Measurements from ENCODE around the gene SCOC. TPM values are rescaled to one million over a fixed set of nuclear protein-coding genes. Genes with fewer than 3 reads are reported as not detected.
A peak's percentile ranks its signal among the peaks of the same experiment; 100 is the strongest.

SCOC gene
- total RNA-seq, 2 donors from 2014 or later, result 8.7 to 9.7 TPM

GRCh38 chr4:140346136-140346535, 27.3 kb upstream of the SCOC start:
- H3K4me1 Mint-ChIP-seq, result peaks cover 4% of the 10 kb centered on the region
- ATAC-seq (no peak), DNase-seq (no peak)
- peaks cover 54% of the 10 kb centered on the region for H3K27me3 Mint-ChIP-seq
- H3K4me3 Mint-ChIP-seq, result no peak overlapping the region
- H3K9me3 ChIP-seq (ENCODE audit: control insufficient read depth, low read length, poor library complexity, severe bottlenecking), result no peaks in the 10 kb centered on the region
- H3K36me3 Mint-ChIP-seq (ENCODE audit: low read depth), result peaks cover 2% of the 10 kb centered on the region
- H3K27ac Mint-ChIP-seq, result no peak overlapping the region

DNA sequence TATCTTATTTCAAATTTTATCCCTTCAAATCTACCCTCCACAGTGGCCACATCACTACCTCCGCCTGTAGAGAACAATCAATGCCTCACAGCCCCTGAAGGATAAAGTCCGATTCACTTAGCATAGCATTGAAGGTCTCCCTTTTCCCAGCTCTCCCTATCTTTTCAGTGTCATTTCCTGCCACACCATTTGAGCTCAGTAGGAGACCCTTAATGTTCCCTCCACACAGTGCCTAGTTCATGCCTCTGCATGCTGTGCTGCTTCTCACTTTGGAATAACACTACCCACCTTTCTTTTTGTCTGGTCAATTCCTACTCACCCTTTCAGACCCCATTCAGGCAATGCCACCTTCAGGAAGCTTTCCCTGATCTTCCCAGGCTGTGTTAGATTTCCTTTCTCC, 23.6 kb upstream of the SCOC start:
- no peak for DNase-seq
- Mint-ChIP-seq H3K4me1 (peaks cover 6% of the 10 kb centered on the region), H3K27me3 (peaks cover 40% of the 10 kb centered on the region), H3K27ac (no peak overlapping the region), H3K36me3 (ENCODE audit: low read depth) (peaks cover 2% of the 10 kb centered on the region), H3K4me3 (no peak overlapping the region)
- ATAC-seq, result no peak
- no peaks in the 10 kb centered on the region for H3K9me3 ChIP-seq (ENCODE audit: control insufficient read depth, low read length, poor library complexity, severe bottlenecking)

DNA sequence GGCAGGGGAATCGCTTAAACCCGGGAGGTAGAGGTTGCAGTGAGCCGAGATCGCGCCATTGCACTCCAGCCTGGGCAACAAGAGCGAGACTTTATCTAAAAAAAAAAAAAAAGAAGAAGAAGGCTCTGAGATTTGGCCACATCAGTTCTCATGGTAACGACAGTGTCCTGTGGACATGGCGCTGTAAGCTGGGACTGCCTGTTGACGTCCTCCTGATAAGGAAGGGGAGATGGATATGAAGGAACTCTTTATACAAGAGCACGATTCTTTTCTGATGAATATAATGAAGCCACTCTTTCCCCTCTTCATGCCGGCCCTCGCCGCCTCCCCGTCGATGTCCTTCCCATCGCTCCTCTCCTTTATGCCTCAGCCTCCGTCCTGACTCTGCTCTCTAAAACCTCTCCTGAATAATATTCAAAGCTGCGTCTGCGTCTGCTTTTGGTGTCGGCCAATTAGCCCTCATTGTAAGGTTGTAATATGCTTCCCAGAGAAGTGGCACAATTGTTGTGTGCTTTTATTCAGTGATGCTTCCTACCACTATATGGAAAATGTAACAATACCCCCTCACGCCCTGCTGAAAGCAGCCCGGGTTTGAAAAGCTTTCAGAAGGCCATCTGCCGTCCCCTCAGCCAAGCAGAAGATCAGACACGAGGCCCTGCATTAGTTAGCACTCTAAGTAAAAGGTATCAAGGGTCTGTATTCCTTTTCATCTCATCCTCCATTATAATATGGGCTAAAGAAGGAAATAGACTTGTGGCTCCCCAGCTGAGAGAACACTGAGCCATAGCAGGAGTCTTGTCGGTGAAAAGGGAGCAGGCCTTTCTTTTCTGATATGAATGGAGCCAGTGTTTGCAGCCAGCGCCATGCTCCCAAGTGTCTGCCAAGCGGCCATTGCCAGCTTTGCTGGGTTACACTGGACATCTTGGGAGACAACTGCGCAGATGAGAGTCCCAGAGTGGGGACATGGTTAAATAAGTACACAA, 22.1 kb upstream of the SCOC start:
- peaks cover 34% of the 10 kb centered on the region for H3K27me3 Mint-ChIP-seq
- peaks cover 6% of the 10 kb centered on the region for H3K4me1 Mint-ChIP-seq
- peaks cover 2% of the 10 kb centered on the region for H3K36me3 Mint-ChIP-seq (ENCODE audit: low read depth)
- no peak for DNase-seq
- no peak overlapping the region for H3K27ac Mint-ChIP-seq
- no peak overlapping the region for H3K4me3 Mint-ChIP-seq
- no peak for ATAC-seq
- no peaks in the 10 kb centered on the region for H3K9me3 ChIP-seq (ENCODE audit: control insufficient read depth, low read length, poor library complexity, severe bottlenecking)

DNA sequence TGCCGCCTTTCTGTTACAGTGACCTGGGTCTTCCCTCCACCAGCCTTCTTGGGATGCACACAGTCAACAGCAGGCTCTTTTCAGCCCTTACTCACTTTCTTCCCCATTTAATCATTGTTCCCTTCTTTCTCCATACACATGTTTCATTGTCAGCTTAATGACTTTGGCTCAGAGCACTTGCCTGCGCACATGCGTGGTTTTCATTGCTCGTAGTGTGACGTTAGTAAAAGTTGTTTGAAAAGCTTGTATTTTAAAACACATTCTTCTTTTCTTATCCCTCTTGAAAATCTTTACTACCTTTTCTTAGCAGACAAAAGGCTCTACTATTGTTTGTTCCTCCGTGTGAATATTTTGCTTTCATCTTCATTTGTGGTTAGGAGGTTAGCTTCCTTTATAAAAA, 19.7 kb upstream of the SCOC start:
- peaks cover 34% of the 10 kb centered on the region for H3K27me3 Mint-ChIP-seq
- peaks cover 4% of the 10 kb centered on the region for H3K36me3 Mint-ChIP-seq (ENCODE audit: low read depth)
- H3K27ac Mint-ChIP-seq, result peak overlapping the region; percentile 43
- ATAC-seq (no peak), DNase-seq (no peak)
- no peak overlapping the region for H3K4me3 Mint-ChIP-seq
- H3K4me1 Mint-ChIP-seq, result peaks cover 6% of the 10 kb centered on the region
- H3K9me3 ChIP-seq (ENCODE audit: control insufficient read depth, low read length, poor library complexity, severe bottlenecking), result no peaks in the 10 kb centered on the region

DNA sequence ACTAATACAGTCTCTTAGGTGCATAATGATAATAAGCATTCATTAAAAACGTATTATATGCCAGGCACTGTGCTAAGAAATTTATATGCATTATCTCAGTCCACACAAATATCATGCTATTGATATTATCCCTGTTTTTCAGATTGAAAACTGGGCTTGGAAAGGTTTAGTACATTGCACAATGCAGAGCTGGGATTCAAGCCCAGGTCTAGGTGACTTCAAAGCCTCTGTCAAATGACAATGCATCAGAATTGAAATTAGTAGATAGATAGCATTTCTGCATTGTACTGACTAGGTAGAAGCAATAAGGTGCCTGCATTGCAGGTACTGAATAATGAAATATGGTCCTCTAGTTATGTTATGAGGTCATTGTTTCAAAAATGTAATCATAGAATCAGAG, 18.2 kb upstream of the SCOC start:
- DNase-seq (no peak), ATAC-seq (no peak)
- H3K4me1 Mint-ChIP-seq, result peaks cover 9% of the 10 kb centered on the region
- peaks cover 2% of the 10 kb centered on the region for H3K36me3 Mint-ChIP-seq (ENCODE audit: low read depth)
- no peak overlapping the region for H3K4me3 Mint-ChIP-seq
- no peaks in the 10 kb centered on the region for H3K9me3 ChIP-seq (ENCODE audit: control insufficient read depth, low read length, poor library complexity, severe bottlenecking)
- no peak overlapping the region for H3K27ac Mint-ChIP-seq
- H3K27me3 Mint-ChIP-seq, result peaks cover 19% of the 10 kb centered on the region

- no peaks in the 10 kb centered on the region for H3K9me3 ChIP-seq (ENCODE audit: control insufficient read depth, low read length, poor library complexity, severe bottlenecking)
- no peak overlapping the region for H3K27ac Mint-ChIP-seq
- H3K27me3 Mint-ChIP-seq, result peaks cover 16% of the 10 kb centered on the region
- H3K36me3 Mint-ChIP-seq (ENCODE audit: low read depth), result peaks cover 2% of the 10 kb centered on the region
- ATAC-seq (no peak), DNase-seq (no peak)
- no peak overlapping the region for H3K4me3 Mint-ChIP-seq
- peaks cover 9% of the 10 kb centered on the region for H3K4me1 Mint-ChIP-seq
Measured at GRCh38 chr4:140357868-140358267, 15.6 kb upstream of the SCOC start.

DNA sequence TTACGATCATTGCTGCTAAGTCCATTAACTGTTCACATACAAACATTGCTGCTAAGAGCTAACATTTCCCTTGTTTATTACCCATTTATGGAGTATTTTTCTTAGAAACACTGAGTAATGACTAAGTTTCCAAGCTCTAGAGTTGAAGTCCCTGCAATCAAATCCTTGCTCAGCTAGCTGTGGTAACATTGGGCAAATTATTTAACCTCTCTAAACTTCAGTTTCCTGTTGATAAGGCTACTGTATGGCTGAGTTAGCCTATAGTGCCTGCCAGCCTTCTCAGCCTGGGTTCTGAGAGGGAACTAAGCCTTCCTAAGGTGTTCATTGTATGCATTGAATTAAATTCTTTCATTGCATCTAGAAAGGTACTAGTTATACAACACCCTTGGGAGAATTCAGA, 15.2 kb upstream of the SCOC start:
- H3K4me3 Mint-ChIP-seq, result no peak overlapping the region
- H3K36me3 Mint-ChIP-seq (ENCODE audit: low read depth), result peaks cover 2% of the 10 kb centered on the region
- ATAC-seq, result no peak
- peaks cover 9% of the 10 kb centered on the region for H3K4me1 Mint-ChIP-seq
- no peak for DNase-seq
- H3K27ac Mint-ChIP-seq, result no peak overlapping the region
- H3K27me3 Mint-ChIP-seq, result peaks cover 16% of the 10 kb centered on the region
- H3K9me3 ChIP-seq (ENCODE audit: control insufficient read depth, low read length, poor library complexity, severe bottlenecking), result no peaks in the 10 kb centered on the region

GRCh38 chr4:140359562-140360427, 13.7 kb upstream of the SCOC start:
- H3K4me3 Mint-ChIP-seq, result no peak overlapping the region
- ATAC-seq, result peak; percentile 96
- peaks cover 3% of the 10 kb centered on the region for H3K4me1 Mint-ChIP-seq
- DNase-seq, result peak; percentile 46 to 68 (median 47)
- peaks cover 2% of the 10 kb centered on the region for H3K36me3 Mint-ChIP-seq (ENCODE audit: low read depth)
- peaks cover 16% of the 10 kb centered on the region for H3K27me3 Mint-ChIP-seq
- no peak overlapping the region for H3K27ac Mint-ChIP-seq
- H3K9me3 ChIP-seq (ENCODE audit: control insufficient read depth, low read length, poor library complexity, severe bottlenecking), result no peaks in the 10 kb centered on the region

- ATAC-seq (no peak), DNase-seq (no peak)
- no peaks in the 10 kb centered on the region for H3K9me3 ChIP-seq (ENCODE audit: control insufficient read depth, low read length, poor library complexity, severe bottlenecking)
- Mint-ChIP-seq H3K36me3 (ENCODE audit: low read depth) (peaks cover 2% of the 10 kb centered on the region), H3K4me3 (no peak overlapping the region), H3K27ac (no peak overlapping the region), H3K4me1 (peaks cover 3% of the 10 kb centered on the region), H3K27me3 (peaks cover 16% of the 10 kb centered on the region)
Measured at GRCh38 chr4:140361099-140361498, 12.3 kb upstream of the SCOC start.

DNA sequence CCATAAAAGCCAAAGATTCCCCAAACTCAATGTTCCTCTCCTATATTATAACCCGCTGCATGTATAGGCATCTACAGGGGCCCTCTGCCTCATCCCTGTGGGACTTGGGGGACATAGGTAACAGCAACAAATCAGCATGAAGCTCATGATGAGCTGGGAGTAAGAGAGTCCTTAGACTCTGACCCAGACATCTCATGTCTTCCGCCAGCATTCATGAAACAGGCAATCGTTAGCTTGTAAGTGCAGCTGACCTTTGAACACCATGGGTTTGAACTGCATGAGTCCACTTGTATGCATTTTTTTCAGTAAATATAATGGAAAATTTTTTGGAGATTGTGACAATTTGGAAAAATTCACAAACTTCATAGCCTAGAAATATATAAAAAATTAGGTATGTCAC, 10.4 kb upstream of the SCOC start:
- Mint-ChIP-seq H3K4me1 (peaks cover 3% of the 10 kb centered on the region), H3K4me3 (no peak overlapping the region), H3K27me3 (peaks cover under 1% of the 10 kb centered on the region), H3K36me3 (ENCODE audit: low read depth) (no peaks in the 10 kb centered on the region), H3K27ac (no peak overlapping the region)
- ATAC-seq (no peak), DNase-seq (no peak)
- H3K9me3 ChIP-seq (ENCODE audit: control insufficient read depth, low read length, poor library complexity, severe bottlenecking), result no peaks in the 10 kb centered on the region

DNA sequence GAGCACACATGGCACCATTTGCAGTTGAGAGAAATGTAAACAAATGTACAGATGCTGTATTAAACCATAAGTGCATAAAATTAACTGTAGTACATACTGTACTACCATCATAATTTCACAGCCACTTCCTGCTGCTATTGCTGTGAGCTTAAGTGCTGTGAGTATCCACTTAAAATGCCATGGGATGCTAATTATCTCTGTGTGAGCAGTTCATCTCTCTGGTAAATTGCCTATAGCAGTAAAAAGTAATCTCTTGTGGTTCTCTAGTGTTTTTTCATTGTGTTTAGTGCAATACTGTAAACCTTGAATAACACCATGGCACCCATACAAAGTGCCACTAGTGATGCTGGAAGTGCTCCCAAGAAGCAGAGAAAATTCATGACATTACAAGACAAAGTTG, 9.9 kb upstream of the SCOC start:
- H3K9me3 ChIP-seq (ENCODE audit: control insufficient read depth, low read length, poor library complexity, severe bottlenecking), result no peaks in the 10 kb centered on the region
- peaks cover 3% of the 10 kb centered on the region for H3K4me1 Mint-ChIP-seq
- H3K27ac Mint-ChIP-seq, result no peak overlapping the region
- H3K27me3 Mint-ChIP-seq, result no peaks in the 10 kb centered on the region
- H3K4me3 Mint-ChIP-seq, result no peak overlapping the region
- peaks cover 2% of the 10 kb centered on the region for H3K36me3 Mint-ChIP-seq (ENCODE audit: low read depth)
- ATAC-seq (no peak), DNase-seq (no peak)

- Mint-ChIP-seq H3K36me3 (ENCODE audit: low read depth) (peaks cover 2% of the 10 kb centered on the region), H3K4me1 (peaks cover 3% of the 10 kb centered on the region), H3K4me3 (no peak overlapping the region), H3K27me3 (no peaks in the 10 kb centered on the region), H3K27ac (no peak overlapping the region)
- ATAC-seq (no peak), DNase-seq (no peak)
- no peaks in the 10 kb centered on the region for H3K9me3 ChIP-seq (ENCODE audit: control insufficient read depth, low read length, poor library complexity, severe bottlenecking)
Measured at GRCh38 chr4:140367738-140368137, 5.7 kb upstream of the SCOC start.

DNA sequence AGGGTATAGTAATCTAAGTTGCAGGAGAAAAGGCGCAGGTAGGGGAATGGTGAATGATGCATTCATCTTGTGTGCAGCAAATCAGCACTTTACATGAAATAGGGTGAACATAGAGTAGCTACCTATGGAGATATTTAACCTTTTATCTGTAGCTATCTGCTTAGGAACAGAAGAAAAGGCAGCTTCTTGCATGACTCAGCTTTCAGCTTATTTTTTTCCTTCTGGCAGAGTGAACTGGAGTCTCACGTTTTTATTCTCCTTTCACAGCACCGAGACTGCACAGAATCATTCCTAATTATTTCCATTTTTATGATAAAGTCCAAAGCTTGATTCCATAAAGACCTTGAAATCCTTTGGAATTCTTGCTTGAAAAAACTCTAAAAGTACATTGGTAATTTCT, 4.8 kb upstream of the SCOC start:
- no peaks in the 10 kb centered on the region for H3K9me3 ChIP-seq (ENCODE audit: control insufficient read depth, low read length, poor library complexity, severe bottlenecking)
- H3K4me3 Mint-ChIP-seq, result no peak overlapping the region
- DNase-seq, result no peak
- H3K27ac Mint-ChIP-seq, result no peak overlapping the region
- H3K4me1 Mint-ChIP-seq, result peaks cover 3% of the 10 kb centered on the region
- ATAC-seq, result no peak
- peaks cover 2% of the 10 kb centered on the region for H3K36me3 Mint-ChIP-seq (ENCODE audit: low read depth)
- H3K27me3 Mint-ChIP-seq, result no peaks in the 10 kb centered on the region

Measured in T-helper 17 cell (primary cell).